Breast epithelium (tissue), 4 donors: Measurements from ENCODE around the gene ARMCX5. TPM values are rescaled to one million over a fixed set of nuclear protein-coding genes. Genes with fewer than 3 reads are reported as not detected.

Source experiments
- DNase-seq, 2 donors: peaks; one replicate each; pipeline ENCODE4 v3.0.0-alpha.2; 2019; ENCODE audit warnings: low spot score in 2 of 2
- H3K27ac ChIP-seq, 2 donors: fragments of 200-600 bp; sonication (generic) in 1 of 2; one replicate each; pipeline ENCODE4 v1.5.1; 2016 to 2019; ENCODE audit warnings: mild to moderate bottlenecking in 1 of 2
- H3K27me3 ChIP-seq, 2 donors: fragments of 200-600 bp; sonication (generic) in 1 of 2; one replicate each; pipeline versions ENCODE4 v1.5.1 to v1.6.0; 2017 to 2019; ENCODE audit warnings: control low read depth in 1 of 2, mild to moderate bottlenecking in 1 of 2
- H3K36me3 ChIP-seq: fragments of 200-600 bp; one replicate; pipeline ENCODE4 v1.5.1; 2019
- H3K4me1 ChIP-seq, 2 donors: fragments of 200-600 bp; sonication (generic); one replicate each; pipeline ENCODE4 v1.5.1; 2016 to 2019; ENCODE audit warnings: control low read depth in 1 of 2
- H3K4me3 ChIP-seq, 3 donors: fragments of 200-600 bp; sonication (generic); 1 replicate in 2 of 3; 2 replicates in 1 of 3; pipeline ENCODE4 v1.5.1; 2016 to 2019; ENCODE audit warnings: mild to moderate bottlenecking in 3 of 3, moderate library complexity in 2 of 3
- H3K9me3 ChIP-seq, 2 donors: fragments of 200-600 bp; sonication (generic) in 1 of 2; one replicate each; pipeline ENCODE4 v1.5.1; 2016 to 2019; ENCODE audit warnings: control low read depth in 1 of 2
- POLR2A ChIP-seq: fragments of 450-650 bp; IDR thresholded peaks from one replicate; pipeline ENCODE4 v1.6.1; 2016; ENCODE audit warnings: antibody characterized with exemption, mild to moderate bottlenecking, moderate library complexity
- POLR2AphosphoS5 ChIP-seq, 3 donors: sonication (generic); formaldehyde crosslinking; IDR thresholded peaks; one replicate each; pipeline ENCODE4 v1.6.1; 2017; ENCODE audit warnings: antibody characterized with exemption in 3 of 3
- intact Hi-C: fragments of 100-400 bp; cut with DNase I; formaldehyde crosslinking; loops from one replicate; pipeline ENCODE4 v1.15.1; 2023; ENCODE audit warnings: low total_unique reads
- total RNA-seq, 3 donors: library from RNA; depleted of rRNA; stranded (reverse); fragments of >200 nt; gene quantifications; one replicate each; pipeline ENCODE4 v1.1.0, GENCODE V29; 2016
- TF ChIP-seq, protein P1 (sequence below), 3 donors: fragments of 450-650 bp; IDR thresholded peaks; one replicate each; pipeline ENCODE4 v1.5.1; 2016 to 2017; ENCODE audit warnings: antibody characterized with exemption in 3 of 3, mild to moderate bottlenecking in 3 of 3, moderate library complexity in 3 of 3

ARMCX5 gene
- total RNA-seq, 3 donors from 2014 or later = 13.9 to 21.5 (median 16.4) TPM

GRCh38 chrX:102627640-102628039, 28.3 kb downstream of the ARMCX5 start:
- Histone ChIP-seq H3K4me1 (no peaks in the 10 kb centered on the region), H3K4me3 (no peak overlapping the region), H3K27ac (no peak overlapping the region), H3K36me3 (no peaks in the 10 kb centered on the region), H3K9me3 (peaks cover 0 to 8% of the 10 kb centered on the region in 2 donors), H3K27me3 (peaks cover 0 to 20% of the 10 kb centered on the region in 2 donors)
- TF ChIP-seq POLR2A (no peak), POLR2AphosphoS5 (IDR thresholded peaks at IDR 0.05) (no peak)
- TF ChIP-seq, protein P1, sequence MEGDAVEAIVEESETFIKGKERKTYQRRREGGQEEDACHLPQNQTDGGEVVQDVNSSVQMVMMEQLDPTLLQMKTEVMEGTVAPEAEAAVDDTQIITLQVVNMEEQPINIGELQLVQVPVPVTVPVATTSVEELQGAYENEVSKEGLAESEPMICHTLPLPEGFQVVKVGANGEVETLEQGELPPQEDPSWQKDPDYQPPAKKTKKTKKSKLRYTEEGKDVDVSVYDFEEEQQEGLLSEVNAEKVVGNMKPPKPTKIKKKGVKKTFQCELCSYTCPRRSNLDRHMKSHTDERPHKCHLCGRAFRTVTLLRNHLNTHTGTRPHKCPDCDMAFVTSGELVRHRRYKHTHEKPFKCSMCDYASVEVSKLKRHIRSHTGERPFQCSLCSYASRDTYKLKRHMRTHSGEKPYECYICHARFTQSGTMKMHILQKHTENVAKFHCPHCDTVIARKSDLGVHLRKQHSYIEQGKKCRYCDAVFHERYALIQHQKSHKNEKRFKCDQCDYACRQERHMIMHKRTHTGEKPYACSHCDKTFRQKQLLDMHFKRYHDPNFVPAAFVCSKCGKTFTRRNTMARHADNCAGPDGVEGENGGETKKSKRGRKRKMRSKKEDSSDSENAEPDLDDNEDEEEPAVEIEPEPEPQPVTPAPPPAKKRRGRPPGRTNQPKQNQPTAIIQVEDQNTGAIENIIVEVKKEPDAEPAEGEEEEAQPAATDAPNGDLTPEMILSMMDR (IDR thresholded peaks at IDR 0.05) = no peak
- no peak for DNase-seq
- intact Hi-C loops = no loop called here

DNA sequence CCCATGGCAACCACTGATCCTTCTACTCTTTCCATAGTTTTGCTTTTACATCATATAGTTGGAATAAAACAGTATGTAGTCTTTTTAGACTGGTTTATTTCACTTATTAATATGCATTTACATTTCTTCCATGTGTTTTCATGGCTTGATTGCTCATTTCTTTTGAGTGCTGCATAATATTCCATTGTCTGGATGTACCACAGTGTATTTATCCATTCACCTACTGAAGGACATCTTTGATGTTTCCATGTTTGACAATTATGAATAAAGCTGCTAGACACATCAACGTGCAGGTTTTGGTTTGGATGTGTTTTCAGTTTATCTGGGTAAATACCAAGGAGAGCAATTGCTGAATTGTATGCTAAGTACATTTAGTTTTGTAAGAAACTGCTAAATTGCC, 38.2 kb downstream of the ARMCX5 start:
- DNase-seq = no peak
- H3K36me3 ChIP-seq = no peaks in the 10 kb centered on the region
- H3K27ac ChIP-seq = no peak overlapping the region
- H3K27me3 ChIP-seq = no peaks in the 10 kb centered on the region
- TF ChIP-seq, protein P1 (IDR thresholded peaks at IDR 0.05) = no peak
- peaks cover 0 to 10% of the 10 kb centered on the region in 2 donors for H3K9me3 ChIP-seq
- H3K4me1 ChIP-seq = no peaks in the 10 kb centered on the region
- no peak overlapping the region for H3K4me3 ChIP-seq
- intact Hi-C loops = no loop called here

DNA sequence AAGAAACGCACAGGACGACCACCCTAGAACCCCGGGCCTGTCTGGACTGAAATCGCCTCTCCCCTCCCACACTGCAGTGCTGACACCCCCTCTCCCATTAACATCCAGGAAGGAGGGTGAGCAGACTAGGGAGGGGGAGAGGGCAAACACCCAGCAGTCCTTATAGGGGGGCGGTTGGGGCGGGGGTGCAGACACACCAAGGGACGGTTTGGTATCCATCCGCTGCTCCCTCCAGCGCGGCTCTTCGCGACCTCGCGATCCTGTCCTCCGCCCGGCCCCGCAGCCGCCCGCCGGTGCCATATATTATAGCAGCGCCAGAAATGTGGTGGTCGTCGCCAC, 51.6 kb downstream of the ARMCX5 start:
- peaks cover 0 to 12% of the 10 kb centered on the region in 2 donors for H3K27me3 ChIP-seq
- H3K4me3 ChIP-seq = peak overlapping the region; percentile 55 to 80 (median 62)
- no peaks in the 10 kb centered on the region for H3K4me1 ChIP-seq
- H3K9me3 ChIP-seq = peaks cover 0 to 4% of the 10 kb centered on the region in 2 donors
- no peaks in the 10 kb centered on the region for H3K36me3 ChIP-seq
- intact Hi-C loops = no loop called here
- TF ChIP-seq POLR2A (no peak), POLR2AphosphoS5 (IDR thresholded peaks at IDR 0.05) (no peak)
- TF ChIP-seq, protein P1 (IDR thresholded peaks at IDR 0.05) = no peak
- no peak for DNase-seq
- peak overlapping the region; percentile 81 to 91 for H3K27ac ChIP-seq

DNA sequence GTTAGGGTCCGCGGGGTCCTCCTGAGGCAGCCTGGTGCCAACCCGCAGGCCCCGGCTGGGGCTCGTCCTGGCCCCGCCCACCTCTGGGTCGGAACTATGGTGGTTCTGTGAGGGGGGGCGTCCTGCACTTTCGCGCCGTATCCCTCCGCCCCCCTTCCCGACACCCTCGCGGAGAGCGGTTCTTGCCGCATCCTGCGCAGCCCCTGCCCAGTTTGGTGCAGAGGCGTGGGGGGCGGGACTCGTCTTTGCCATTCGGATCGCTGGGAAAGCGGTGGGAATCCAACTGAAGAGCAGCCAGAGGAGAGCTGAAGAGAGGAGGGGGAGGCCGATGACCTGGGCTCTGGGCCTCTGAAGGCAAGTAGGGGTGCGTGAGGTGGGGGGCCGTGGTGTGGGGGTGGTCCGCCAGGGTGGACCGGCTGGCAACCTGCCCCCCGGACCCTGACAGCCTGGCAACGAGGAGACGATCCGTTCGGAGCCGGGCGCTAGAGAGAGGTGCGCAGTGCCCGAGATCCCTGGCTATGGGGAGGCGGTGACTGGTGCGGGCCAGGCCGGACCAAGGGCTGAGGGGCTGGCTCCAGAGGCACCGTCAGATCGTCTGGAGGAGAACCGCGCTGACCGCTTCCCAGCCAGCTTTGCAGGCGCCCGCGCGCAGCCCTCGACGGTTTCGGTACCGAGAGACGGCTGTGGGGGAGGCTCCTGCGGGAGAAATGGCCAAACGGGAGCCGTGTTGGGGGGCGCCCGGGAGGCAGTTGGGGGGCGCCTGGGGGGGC, 52.1 kb downstream of the ARMCX5 start, which contains the start of gene GPRASP1:
Gene GPRASP1, plus strand, starts transcription at position 242 of the 770 bp plus-strand sequence. CDS start 2,431 bp downstream, outside the sequence.
- DNase-seq = peak; percentile 53 to 62

More for the DNA sequence above, 52.1 kb downstream of the ARMCX5 start, which contains the start of gene GPRASP1:
- TF ChIP-seq POLR2AphosphoS5 (IDR thresholded peaks at IDR 0.05) (peak in 2 of 3 donors; percentile 47 to 62), POLR2A (peak; percentile 29)
- TF ChIP-seq, protein P1 (IDR thresholded peaks at IDR 0.05) = no peak
- H3K36me3 ChIP-seq = no peaks in the 10 kb centered on the region
- no peaks in the 10 kb centered on the region for H3K4me1 ChIP-seq
- H3K27me3 ChIP-seq = peaks cover 0 to 14% of the 10 kb centered on the region in 2 donors
- peak within 1 kb of the TSS; percentile 81 to 91 for H3K27ac ChIP-seq
- H3K4me3 ChIP-seq = peak within 1 kb of the TSS; percentile 55 to 80 (median 62)
- H3K9me3 ChIP-seq = peaks cover 0 to under 1% of the 10 kb centered on the region in 2 donors
- intact Hi-C loops = no loop called here
